ENCODE results near the gene LGMN.

Gene LGMN

GRCh38 chr14:92675421-92675820 lies 73.0 kb downstream of the LGMN start:
- DNase-seq: no peak

GRCh38 chr14:92673601-92674150 lies 74.8 kb downstream of the LGMN start:
- DNase-seq: no peak

GRCh38 chr14:92670643-92671366 lies 77.6 kb downstream of the LGMN start:
- DNase-seq: no peak

DNA sequence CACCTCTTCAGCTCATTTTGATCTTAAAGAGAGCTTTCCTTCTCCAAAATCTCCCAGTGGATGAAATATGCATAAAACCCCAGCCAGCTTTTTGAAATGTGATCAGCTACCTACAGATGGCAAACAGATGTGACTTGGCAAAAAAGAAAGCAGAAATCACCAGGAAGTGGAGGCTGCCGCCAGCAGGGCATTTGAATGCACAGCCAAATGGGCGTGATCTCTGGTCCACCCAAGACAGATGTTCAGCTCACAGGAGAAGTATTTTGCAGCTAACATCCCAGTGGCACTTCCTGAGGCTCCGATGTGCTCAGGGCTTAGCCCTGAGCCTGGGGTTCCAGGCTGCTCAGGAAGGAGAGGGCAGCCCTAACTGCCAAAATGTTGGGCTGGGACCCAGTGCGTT lies 78.3 kb downstream of the LGMN start:
- peak; percentile 81 for DNase-seq

DNA sequence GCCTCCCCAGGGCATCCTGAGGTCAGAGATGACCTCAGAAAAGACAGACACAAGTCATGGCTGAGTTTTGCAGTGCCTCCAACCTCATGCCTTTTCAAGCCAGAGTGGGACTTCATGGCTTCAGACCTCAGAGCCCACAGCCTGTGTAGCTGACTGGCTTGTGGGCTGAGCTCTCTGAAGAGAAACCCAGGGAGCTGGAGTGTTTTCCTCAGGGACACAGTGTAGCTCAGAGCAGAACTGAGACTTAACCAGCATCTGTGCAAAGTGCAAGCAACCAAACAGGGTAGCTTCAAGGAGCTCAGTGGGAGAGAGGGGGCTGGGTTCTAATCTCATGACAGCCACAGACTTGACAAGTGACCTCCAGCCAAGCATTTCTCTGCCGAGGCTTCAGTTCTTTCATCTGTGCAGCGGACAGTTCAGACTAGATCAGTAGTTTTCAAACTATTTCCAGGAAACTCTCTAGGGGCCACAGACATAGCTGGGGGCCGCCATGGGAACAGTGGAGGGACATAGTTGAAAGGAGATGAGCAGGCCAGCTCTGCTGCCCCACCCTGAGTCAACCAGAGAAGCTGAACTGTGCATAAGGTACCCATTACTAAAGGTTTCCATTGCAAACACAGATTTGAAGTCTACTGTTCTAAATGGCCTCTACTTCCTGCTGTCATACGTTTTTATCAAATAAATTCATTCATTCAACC lies 80.0 kb downstream of the LGMN start:
- DNase-seq: no peak

DNA sequence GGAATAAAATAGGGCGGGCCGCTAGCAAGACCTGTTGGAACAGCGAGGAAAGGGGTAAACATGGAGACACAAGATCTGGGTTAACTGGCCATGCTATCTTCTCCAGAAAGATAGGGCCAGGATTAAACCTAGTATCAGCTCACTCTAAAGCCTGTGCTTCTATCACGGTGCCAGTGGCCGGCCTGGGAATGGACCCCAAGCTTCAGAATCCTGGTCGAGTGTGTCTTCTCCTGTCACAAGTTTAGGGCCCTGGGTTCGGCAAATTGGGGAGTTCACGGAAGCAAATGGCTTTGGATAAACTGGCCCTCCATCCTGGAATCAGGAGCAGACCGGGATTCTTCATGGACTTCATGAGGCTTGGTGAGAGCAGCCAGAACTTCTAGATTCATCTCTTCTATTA lies 82.2 kb downstream of the LGMN start:
- DNase-seq: no peak

DNA sequence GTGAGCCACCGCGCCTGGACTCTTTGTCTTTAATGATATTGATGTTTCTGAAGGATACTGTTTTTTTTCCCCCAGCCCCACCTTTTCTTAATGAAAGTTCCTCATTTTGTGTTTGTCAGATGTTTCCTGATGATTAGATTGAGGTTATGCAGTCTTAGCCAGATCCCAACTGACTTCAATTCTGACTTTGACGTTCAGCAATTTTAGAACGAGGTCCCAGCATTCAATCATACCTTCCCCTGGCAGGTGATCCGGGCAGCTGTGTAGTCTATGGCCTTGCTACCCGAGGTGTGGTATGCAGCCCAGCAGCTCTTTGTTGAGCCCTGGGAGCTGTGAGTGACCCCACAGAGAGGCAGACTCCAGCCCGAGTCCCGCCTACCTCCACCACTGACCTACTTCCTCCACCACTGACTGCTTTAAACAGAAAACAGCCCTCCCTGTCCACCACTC lies 82.7 kb downstream of the LGMN start:
- no peak for DNase-seq

DNA sequence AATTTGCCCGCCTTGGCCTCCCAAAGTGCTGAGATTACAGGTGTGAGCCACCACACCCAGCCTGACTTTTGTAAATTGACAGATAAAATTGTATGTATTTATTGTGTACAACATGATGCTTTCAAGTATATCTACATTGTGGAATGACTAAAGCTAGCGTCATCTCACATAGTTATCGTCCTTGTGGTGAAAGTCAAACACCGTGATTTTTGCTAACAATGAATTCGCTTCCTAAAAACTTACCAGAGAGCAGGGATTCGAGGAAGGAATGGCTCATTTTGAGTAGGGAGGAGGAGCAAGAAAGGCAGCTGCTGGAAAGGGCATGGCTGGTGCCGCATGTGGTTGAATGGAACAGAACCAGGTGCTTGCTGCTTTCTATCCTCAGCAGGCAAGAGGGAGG lies 85.4 kb downstream of the LGMN start:
- no peak for DNase-seq

DNA sequence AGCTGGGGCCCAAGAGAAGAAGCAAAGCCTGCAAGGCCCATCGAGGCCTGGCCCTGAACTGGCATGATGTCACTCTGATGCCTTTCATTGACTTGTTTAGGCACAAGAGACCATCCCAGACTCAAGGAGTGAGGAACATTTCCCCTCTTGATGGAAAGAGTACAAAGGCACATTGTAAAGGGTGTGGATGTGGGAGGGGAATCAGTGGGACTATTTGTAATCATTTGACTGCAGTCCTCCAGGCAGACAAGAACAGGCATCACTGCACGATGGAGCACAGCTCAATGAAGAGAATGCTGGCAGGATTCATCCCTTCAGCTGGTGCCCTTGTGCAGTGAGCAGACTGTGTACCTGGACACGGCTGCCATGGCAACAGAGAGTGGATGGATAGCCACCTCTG lies 87.9 kb downstream of the LGMN start:
- DNase-seq: no peak

DNA sequence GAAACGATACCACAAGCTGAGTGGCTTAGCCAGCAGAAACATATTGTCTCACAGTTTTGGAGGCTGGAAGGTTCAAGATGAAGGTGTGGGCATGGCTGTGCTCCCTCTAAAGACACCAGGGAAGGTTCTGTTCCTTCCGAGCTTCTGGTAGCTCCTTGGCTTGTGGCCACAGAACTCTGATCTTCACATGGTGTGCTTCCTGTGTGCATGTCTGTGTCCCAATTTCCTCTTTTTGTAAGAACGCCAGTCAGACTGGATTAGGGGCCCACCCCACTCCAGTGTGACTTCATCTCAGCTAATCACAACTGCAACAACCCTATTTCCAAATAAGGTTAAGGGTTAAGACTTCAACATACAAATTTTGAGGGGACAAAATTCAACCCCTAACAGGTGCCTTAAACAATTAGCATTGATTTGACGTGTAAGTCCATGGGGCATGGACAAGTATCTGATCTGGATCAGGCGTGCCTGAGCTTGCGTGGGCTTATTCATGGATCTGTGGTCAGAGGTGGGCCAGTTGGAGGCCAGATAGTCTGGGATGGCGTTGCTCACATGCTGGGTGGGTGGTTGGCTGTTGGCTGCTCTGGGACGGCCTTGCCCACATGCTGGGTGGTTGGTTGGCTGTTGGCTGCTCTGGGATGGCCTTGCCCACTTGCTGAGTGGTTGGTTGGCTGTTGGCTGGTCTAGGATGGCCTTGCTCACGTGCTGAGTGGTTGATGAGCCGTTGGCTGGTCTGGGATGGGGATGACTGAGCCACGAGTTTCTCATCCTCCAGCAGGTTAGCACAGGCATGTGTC lies 88.5 kb downstream of the LGMN start:
- no peak for DNase-seq

DNA sequence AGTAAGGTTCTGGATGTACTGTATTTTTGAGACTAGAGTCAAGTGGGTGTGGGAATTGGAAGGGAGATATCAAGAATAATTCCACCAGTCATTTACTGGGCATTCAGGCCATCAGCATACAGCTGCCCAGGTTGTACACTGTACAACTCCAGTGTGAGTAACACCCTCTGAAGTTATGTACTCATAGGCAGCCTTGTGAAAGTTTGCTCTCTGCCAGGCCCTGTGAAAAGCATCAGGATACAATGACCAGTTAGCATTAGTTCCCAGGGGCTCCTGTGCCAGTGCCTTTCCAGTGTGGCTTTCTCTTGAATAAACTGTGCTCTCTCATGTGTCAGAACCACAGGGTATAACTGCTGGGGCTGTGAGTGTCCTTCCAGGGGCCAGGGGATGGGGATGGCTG lies 89.7 kb downstream of the LGMN start:
- no peak for DNase-seq

DNA sequence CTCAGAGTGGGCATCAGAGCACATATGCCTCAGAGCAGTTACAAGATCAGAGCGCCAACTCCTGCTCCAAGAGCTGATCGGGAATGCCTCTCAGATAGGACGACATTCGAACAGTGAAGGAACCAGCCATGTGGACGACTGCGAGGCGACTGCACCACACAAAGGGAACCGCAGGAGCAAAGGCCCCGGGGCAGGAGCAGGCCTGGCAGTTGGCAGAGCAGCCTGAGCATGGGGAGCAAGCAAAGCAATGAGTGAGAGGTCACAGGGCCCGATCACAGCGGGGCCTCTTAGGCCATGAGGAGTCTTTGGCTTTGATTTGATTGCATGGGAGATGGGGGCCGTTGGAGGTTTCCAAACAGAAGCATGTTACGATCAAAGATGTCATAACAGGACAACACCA lies 90.3 kb downstream of the LGMN start:
- DNase-seq: no peak

DNA sequence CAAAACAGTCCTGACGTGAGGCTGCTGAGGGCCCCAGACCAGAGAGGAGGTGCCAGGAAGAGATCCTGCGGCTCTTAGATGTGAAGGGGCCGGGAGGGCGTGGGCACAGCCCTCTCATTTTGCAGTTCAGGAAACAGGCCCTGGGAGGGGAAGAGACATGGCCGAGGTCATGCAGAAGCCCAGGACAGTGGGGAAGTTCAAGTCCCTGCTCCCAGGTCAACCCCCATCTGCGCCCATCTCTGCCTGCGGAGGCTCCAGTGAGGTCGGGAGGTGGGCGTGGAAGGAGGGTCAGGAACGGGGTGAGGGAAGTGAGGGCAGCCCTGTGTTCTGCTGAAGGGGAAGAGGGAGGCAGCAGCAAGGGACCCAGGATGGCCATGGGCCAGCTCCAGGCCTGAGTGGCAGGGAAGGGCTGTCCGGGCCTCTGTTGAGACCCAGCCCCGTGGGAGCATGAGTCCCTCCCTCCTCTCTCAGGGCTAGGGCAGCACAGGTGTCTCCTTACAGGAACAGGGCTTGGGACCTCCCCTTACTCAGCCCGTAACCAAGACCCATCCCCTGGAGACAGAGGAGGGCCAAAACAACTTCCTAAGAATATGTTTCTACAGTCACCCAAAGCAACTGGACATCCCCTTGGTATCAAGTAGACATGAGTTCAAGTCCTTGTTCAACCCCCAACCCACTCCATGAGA lies 90.8 kb downstream of the LGMN start:
- no peak for DNase-seq

- DNase-seq: no peak
These were observed 91.9 kb downstream of the LGMN start for GRCh38 chr14:92656306-92657081.

DNA sequence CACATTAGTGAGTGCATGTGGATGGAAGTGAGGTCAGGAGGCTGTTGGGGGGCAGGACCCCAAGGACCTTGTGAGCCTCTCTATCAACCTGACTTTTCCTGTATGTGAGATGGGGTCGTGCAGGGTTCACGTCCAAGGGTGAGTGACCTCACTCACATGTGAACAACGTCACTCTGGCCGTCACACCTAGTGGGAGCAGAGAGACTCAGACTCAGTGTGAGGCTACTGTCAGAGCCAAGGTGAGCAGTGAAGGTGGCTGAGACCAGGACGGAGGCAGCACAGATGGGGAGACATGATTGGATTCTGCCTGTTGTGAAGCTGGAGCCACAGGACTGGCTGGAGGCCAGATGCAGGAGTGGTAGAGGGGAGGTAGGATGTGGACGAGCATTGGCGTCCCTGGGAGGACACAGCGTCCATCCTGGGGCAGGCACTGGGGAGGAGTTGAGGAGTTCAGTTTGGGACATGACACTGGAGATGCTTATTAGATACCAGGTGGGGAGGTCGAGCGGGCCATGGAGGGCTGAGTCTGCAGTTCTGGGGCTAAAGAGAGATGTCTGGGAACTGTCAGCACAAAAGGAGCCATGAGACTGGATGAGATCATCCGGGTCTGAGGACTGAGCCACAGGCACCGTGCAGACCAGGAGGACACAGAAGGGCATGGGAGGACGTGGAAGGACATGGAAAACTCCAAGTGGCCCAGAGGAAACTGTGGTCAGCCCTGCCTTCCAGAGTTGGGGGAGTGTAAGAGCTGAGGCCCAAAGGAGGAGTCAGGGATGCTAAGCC lies 92.8 kb downstream of the LGMN start:
- DNase-seq: no peak

GRCh38 chr14:92654239-92654901 lies 94.1 kb downstream of the LGMN start:
- no peak for DNase-seq

Data from left hindlimb (tissue), 1 donor.